ENCODE data around the gene RASSF9.

RASSF9 gene

DNA sequence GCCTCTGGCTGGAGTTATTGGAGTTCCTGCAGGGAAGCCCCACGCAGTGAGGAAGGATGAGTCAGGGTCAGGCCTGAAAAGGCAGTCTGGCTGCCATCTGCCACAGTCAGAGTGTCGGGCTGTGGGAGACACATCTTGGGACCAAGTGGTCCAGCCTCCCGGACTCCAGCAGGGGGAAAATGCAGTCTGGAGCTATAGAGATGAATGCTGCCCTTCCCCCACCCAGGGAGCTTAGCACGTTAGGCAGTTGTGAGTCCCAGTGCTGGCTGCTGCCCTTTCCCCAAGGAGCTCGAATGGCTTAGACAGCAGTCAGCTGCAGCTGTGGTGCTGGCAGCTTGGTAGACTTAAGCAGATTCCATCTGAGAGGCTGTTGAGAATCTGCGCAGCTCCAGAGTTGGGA, 29.7 kb upstream of the RASSF9 start:
- no peak for DNase-seq (ENCODE audit: extremely low read depth, low read depth)
- TF ChIP-seq, protein P1, sequence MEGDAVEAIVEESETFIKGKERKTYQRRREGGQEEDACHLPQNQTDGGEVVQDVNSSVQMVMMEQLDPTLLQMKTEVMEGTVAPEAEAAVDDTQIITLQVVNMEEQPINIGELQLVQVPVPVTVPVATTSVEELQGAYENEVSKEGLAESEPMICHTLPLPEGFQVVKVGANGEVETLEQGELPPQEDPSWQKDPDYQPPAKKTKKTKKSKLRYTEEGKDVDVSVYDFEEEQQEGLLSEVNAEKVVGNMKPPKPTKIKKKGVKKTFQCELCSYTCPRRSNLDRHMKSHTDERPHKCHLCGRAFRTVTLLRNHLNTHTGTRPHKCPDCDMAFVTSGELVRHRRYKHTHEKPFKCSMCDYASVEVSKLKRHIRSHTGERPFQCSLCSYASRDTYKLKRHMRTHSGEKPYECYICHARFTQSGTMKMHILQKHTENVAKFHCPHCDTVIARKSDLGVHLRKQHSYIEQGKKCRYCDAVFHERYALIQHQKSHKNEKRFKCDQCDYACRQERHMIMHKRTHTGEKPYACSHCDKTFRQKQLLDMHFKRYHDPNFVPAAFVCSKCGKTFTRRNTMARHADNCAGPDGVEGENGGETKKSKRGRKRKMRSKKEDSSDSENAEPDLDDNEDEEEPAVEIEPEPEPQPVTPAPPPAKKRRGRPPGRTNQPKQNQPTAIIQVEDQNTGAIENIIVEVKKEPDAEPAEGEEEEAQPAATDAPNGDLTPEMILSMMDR (IDR thresholded peaks at IDR 0.05; ENCODE audit: low read depth, low read length): no peak

DNA sequence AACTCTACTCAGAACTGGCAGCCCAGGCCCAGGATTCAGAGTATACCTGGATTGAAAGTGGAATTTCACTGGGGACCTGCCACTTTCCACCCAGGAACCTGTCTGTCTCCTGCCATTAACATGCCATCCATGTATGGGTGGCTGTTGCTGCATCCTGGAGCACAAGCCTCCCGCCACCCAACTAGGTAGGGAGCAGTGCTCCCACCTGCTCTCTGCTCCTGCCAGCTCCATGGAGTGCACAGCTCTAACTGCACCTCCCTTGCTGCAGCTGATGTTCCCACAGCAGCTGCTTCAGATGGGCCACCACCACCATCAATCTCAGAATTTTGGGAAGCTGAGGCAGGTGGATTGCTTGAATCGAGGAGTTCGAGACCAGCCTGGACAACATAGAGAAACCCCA, 20.8 kb upstream of the RASSF9 start:
- TF ChIP-seq, protein P1 (IDR thresholded peaks at IDR 0.05; ENCODE audit: low read depth, low read length): no peak

DNA sequence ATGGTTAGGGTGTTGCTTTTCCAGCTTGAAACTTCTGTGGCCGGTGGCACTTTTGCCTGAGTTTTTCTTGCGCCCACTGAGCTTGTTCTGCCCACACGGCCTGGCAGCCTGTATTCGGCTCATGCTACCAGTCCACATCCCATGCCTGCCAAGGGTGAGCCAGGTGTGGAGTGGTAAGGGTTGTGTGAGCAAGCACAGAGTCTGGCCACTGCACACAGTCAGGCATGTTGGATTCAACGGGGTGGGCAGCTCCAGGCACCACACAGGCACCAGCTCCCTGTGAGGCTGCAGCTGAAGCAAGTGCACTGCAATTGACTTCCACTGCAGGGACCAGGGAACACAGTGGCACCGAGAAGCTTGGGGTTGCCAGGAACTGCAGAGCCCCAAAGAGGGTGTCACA, 19.1 kb upstream of the RASSF9 start:
- no peak for DNase-seq (ENCODE audit: extremely low read depth, low read depth)
- TF ChIP-seq, protein P1 (IDR thresholded peaks at IDR 0.05; ENCODE audit: low read depth, low read length): no peak

More for the DNA sequence above, 20.8 kb upstream of the RASSF9 start:
- DNase-seq (ENCODE audit: extremely low read depth, low read depth): no peak

DNA sequence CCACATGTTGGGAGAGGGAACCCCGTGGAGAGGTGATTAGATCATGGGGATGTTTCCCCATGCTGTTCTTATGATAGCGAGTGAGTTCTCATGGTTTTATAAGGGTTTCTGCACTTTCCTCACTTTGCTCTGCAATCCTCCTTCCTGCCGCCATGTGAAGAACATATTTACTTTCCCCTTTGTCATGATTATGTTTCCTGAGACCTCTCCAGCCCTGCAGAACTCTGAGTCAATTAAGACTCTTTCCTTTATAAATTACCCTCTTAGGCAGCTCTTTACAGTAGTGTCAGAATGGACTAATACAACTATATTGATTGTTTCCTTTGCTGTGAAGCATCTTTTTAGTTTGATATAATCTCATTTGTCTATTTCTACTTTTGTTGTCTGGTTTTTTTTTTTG, 13.1 kb upstream of the RASSF9 start:
- no peak for DNase-seq (ENCODE audit: extremely low read depth, low read depth)
- TF ChIP-seq, protein P1 (IDR thresholded peaks at IDR 0.05; ENCODE audit: low read depth, low read length): no peak

DNA sequence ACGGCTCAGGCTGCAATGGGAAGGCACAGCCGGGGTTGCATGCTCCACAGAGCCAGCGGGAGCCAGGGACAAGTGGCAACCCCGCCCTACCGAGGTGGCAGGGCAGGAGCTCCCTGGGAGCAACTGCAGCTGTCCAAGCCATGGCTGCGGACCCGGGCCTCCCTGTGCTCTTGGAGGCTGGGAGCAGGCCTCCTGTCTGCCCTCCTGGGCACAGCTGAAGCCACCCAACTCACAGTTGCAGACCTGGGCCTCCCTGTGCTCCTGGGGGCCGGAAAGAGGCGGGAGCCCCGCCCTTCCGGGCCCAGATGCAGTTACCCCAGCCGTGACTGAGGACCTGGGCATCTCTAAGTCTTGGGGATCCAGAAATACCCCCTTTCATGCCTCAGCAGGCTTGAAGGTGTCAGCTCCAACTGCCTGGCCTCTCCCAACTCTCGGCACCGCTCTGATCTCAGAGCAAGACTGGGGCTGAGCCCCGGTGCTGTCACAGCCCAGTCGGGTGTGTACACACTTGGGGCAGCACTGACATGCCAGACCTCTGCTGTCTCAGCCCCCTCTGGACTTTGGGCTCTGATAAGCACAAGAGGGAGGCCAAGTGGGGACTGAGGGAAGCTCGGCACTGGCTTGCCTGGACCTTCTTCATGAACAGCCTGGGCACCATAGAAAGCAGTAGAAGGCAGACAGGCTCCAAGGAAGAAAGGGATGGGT, 7.5 kb upstream of the RASSF9 start:
- TF ChIP-seq, protein P1 (IDR thresholded peaks at IDR 0.05; ENCODE audit: low read depth, low read length): no peak
- no peak for DNase-seq (ENCODE audit: extremely low read depth, low read depth)

DNA sequence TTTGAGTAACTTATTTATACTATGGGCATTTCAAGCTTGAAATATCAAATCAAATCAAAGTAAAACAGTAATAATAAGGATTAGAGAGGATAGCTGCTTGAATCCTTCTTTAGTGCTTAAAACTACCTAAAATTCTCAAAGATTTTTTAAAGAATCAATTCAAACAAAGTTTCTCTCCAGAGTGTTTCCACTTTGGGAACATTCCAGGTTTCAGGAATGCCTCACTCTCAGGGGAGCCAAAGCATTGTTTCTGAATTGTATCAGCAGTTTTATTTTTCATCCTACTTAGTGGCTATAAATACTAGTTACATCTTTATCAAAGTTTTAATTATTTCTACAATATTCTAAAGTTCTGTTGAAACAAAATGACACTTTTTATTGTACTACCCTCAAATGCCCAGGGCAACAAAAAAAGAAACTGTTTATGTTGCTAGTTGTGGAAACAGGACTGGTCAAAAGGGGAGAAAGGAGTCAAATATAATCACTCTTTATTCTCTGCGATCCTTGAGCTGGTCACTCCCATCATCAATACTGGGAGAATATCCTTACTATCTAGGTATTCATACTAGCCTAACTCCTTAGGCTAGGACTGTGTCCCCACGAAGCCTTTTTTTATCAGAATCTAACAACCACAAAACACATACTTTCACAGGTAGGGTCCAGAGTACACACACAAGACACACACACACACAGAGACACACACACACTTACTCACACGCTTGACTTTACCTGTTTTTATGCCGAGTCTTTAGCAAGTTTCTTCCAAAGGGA, 598 bp downstream of the RASSF9 start:
- TF ChIP-seq, protein P1 (IDR thresholded peaks at IDR 0.05; ENCODE audit: low read depth, low read length): no peak
- DNase-seq (ENCODE audit: extremely low read depth, low read depth): no peak

DNA sequence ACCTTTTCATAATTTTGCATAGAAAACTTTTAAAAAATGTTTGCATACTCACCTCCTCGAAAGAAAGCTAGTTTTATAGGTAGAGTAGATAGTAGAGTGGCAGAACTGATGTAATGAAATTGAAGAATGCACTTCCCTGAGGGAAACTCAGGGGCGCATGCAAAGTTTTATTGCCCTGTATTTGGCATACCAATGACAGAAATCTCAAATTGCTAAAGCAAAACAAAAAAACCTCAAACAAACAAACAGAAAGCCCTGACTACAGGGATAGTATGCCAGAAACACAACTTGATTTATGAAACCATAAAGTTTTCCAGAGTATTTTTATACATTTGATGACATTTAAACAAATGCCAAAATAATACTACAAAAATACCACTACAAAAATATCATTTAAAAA, 1.8 kb downstream of the RASSF9 start:
- no peak for DNase-seq (ENCODE audit: extremely low read depth, low read depth)
- TF ChIP-seq, protein P1 (IDR thresholded peaks at IDR 0.05; ENCODE audit: low read depth, low read length): no peak

Data from AG09319 (cell line).